ENCODE measurements around the gene MAD1L1. TPM values are rescaled to one million over a fixed set of nuclear protein-coding genes. Genes with fewer than 3 reads are reported as not detected.

MAD1L1 gene
- total RNA-seq, 1 experiment from 2014 or later: 46.7 TPM

GRCh38 chr7:1934017-1934416, 298.7 kb downstream of the MAD1L1 start:
- POLR2A ChIA-PET (ENCODE audit: low non-redundant PET): no interaction called here
- CTCF ChIA-PET: interaction anchor here (0.5 kb wide), 1 partner anchor 414 kb away, joined by 7 read pairs; no protein-coding TSS in a partner anchor
- Histone ChIP-seq H3K9me3 (ENCODE audit: low read depth, low read length, poor library complexity, severe bottlenecking) (no peaks in the 10 kb centered on the region), H3K27ac (ENCODE audit: low read depth, low read length, poor library complexity, severe bottlenecking) (no peak overlapping the region), H3K4me1 (ENCODE audit: insufficient read depth, low read length, poor library complexity, severe bottlenecking) (no peaks in the 10 kb centered on the region), H3K27me3 (replicated peaks; ENCODE audit: insufficient read depth, low read depth, low read length, poor library complexity) (no peaks in the 10 kb centered on the region), H3K4me3 (ENCODE audit: low read depth, low read length, poor library complexity, severe bottlenecking) (no peak overlapping the region), H3K36me3 (ENCODE audit: insufficient read depth, low read length, poor library complexity, severe bottlenecking) (no peaks in the 10 kb centered on the region)
- no TSS peak for BruUV-seq (replicated peaks)
- intact Hi-C loops (cut with micrococcal nuclease; ENCODE audit: unreplicated experiment): no loop called here
- DNase-seq (ENCODE audit: low spot score): no peak
- 0 out of 2 replicates have a peak, but pooled peaks have one; percentile 19 for TF ChIP-seq CTCF (conservative IDR thresholded peaks at IDR 0.05; ENCODE audit: low read depth, low read length)
- TF ChIP-seq EZH2 (IDR thresholded peaks at IDR 0.05; ENCODE audit: borderline replicate concordance, low read depth, low read length, poor library complexity, severe bottlenecking): no peak

GRCh38 chr7:1933066-1933750, 299.5 kb downstream of the MAD1L1 start:
- Histone ChIP-seq H3K27me3 (replicated peaks; ENCODE audit: insufficient read depth, low read depth, low read length, poor library complexity) (no peaks in the 10 kb centered on the region), H3K4me1 (ENCODE audit: insufficient read depth, low read length, poor library complexity, severe bottlenecking) (no peaks in the 10 kb centered on the region), H3K9me3 (ENCODE audit: low read depth, low read length, poor library complexity, severe bottlenecking) (no peaks in the 10 kb centered on the region), H3K27ac (ENCODE audit: low read depth, low read length, poor library complexity, severe bottlenecking) (no peak overlapping the region), H3K4me3 (ENCODE audit: low read depth, low read length, poor library complexity, severe bottlenecking) (no peak overlapping the region), H3K36me3 (ENCODE audit: insufficient read depth, low read length, poor library complexity, severe bottlenecking) (no peaks in the 10 kb centered on the region)
- intact Hi-C loops (cut with micrococcal nuclease; ENCODE audit: unreplicated experiment): no loop called here
- no TSS peak for BruUV-seq (replicated peaks)
- POLR2A ChIA-PET (ENCODE audit: low non-redundant PET): interaction anchor here (0.6 kb wide), 1 partner anchor 239 kb away, joined by 3 read pairs; no protein-coding TSS in a partner anchor
- TF ChIP-seq CTCF (conservative IDR thresholded peaks at IDR 0.05; ENCODE audit: low read depth, low read length): no peak
- TF ChIP-seq EZH2 (IDR thresholded peaks at IDR 0.05; ENCODE audit: borderline replicate concordance, low read depth, low read length, poor library complexity, severe bottlenecking): no peak
- DNase-seq (ENCODE audit: low spot score): no peak
- CTCF ChIA-PET: no interaction called here

DNA sequence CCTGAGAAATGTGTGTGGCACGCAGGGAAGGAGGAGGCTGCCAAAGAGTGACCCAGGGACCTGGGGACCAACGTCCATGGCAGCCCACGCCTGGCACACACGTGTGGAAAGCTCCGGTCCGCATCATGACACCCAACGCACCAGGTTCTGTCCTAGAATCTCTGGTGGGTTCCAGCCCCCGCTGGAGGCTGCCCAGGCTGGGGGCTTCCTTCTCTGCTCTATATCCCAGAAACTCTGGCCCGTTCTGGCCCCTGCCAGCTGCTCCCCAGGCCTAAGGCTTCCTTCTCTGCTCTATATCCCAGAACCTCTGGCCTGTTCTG, 300.8 kb downstream of the MAD1L1 start:
- Histone ChIP-seq H3K4me1 (ENCODE audit: insufficient read depth, low read length, poor library complexity, severe bottlenecking) (no peaks in the 10 kb centered on the region), H3K27ac (ENCODE audit: low read depth, low read length, poor library complexity, severe bottlenecking) (no peak overlapping the region), H3K9me3 (ENCODE audit: low read depth, low read length, poor library complexity, severe bottlenecking) (no peaks in the 10 kb centered on the region), H3K36me3 (ENCODE audit: insufficient read depth, low read length, poor library complexity, severe bottlenecking) (no peaks in the 10 kb centered on the region), H3K27me3 (replicated peaks; ENCODE audit: insufficient read depth, low read depth, low read length, poor library complexity) (no peaks in the 10 kb centered on the region), H3K4me3 (ENCODE audit: low read depth, low read length, poor library complexity, severe bottlenecking) (no peak overlapping the region)
- intact Hi-C loops (cut with micrococcal nuclease; ENCODE audit: unreplicated experiment): no loop called here
- no peak for DNase-seq (ENCODE audit: low spot score)
- TF ChIP-seq CTCF (conservative IDR thresholded peaks at IDR 0.05; ENCODE audit: low read depth, low read length): no peak
- TF ChIP-seq EZH2 (IDR thresholded peaks at IDR 0.05; ENCODE audit: borderline replicate concordance, low read depth, low read length, poor library complexity, severe bottlenecking): no peak
- CTCF ChIA-PET: no interaction called here
- POLR2A ChIA-PET (ENCODE audit: low non-redundant PET): no interaction called here
- no TSS peak for BruUV-seq (replicated peaks)
